ENCODE results near the gene UBASH3B.

- TF ChIP-seq POLR2A (IDR thresholded peaks at IDR 0.05), result no peak
- TF ChIP-seq CTCF (IDR thresholded peaks at IDR 0.05), result no peak
- TF ChIP-seq POLR2AphosphoS5 (IDR thresholded peaks at IDR 0.05), result no peak
- no peak for TF ChIP-seq EP300 (IDR thresholded peaks at IDR 0.05)
These were observed 91.2 kb downstream of the UBASH3B start for GRCh38 chr11:122746611-122747244.

All from suprapubic skin (tissue), 4 donors.